Measurements from ENCODE around the gene ARHGEF28.

The ARHGEF28 gene

DNA sequence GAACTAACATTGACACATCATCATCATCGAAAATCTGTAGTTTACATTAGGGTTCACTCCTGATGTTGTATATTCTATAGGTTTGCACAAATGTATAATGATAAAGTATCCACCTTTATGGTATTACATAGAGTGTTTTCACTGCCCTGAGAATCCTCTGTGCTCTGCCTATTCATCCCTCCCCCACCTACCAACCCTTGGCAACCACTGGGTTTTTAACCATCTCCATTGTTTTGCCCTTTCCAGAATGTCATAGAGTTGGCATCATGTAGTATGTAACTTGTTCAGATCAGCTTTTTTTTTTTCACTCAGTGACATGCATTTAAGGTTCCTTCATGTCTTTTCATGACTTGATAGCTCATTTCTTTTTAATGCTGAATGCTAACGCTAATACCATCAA is 106.0 kb downstream of the ARHGEF28 start:
- no peak for DNase-seq (ENCODE audit: extremely low read depth in 1 of 2, low read depth in 1 of 2)

DNA sequence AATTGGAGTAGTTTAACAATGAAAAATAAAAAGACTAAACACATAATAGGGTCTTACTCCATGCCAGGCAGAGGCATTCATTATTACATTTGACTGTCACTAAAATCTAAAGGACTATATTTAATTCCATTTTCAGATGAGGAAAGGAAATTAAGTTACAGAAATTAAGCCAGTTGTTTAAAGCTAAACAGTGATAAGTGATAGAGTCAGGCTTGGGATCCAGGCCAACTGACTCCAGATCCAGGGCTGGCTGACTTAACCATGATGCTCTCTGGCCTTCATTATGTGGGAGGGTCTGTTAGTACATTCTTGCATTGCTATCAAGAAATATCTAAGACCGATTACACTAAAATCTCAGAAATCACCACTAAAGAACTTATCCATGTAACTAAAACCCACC is 107.2 kb downstream of the ARHGEF28 start:
- no peak for DNase-seq (ENCODE audit: extremely low read depth in 1 of 2, low read depth in 1 of 2)

DNA sequence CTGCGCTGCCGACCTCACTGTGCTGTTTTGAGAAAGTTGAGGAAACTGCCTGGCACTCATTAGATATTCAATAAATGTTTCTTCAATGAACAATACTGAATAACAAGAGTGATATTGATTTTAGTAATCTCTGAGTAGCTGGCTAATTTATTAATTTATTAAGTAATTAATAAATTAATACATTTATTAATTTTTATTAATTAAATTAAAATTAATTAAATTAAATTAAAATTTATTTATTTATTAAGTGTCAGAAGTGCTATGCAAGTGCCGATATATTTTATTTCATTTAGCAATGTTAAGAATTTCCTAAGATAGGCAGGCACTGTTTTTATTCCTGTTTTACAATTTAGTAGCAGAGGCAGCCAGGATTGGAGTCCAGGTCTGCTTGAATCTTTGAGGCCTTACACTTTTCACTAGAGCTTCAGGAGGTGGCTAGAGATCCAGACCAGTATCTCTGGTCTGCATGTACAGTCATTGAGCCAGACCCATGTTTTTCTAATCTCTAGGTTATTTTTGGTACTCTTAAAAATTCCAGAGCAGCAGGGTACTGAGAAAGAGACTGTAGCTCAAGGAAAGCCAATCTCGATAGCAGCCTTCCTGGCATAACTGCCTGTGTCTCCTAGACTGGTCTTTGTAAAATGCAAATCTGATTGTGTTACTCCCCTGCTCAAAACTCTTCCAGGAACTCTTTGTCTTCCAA is 109.2 kb downstream of the ARHGEF28 start:
- DNase-seq (ENCODE audit: extremely low read depth in 1 of 2, low read depth in 1 of 2) = no peak

DNA sequence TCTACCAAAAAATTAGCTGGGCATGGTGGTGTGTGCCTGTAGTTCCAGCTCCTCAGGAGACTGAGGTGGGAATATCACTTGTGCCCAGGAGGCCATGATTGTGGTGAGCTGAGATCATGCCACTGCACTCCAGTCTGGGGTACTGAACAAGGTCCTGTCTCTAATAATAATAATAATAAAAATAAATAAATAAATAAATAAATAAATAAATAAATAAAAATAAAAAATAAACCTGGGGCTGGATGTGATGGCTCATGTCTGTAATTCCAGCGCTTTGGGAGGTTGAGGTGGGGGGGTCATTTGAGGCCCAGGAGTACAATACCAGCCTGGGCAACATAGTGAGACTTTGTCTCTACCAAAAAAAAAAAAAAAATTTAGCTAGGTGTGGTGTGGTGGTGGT is 113.7 kb downstream of the ARHGEF28 start:
- DNase-seq (ENCODE audit: extremely low read depth in 1 of 2, low read depth in 1 of 2) = no peak

DNA sequence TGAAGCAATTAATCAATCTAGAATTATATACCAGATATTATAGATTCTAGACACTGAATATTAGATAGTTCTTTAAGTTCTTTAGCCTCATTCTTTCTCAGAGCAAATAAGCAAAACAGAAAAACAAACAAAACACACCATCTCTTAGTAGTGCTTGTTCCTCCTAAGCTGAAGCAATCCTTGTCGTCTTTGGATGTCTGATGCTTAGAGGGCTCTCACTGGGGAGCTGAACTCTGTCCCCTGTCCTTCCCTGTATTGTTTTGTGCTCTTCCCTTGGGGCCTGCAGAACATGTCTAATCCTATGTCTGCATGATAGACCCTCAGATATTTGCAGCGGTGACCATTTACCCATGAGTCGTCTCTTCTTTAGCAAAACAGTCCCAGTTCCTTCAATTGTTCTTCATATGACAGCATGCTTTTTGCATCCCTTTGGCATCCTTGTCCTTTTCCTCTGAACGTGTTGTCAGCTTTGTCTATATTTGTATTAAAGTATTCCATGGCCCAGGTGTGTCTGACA is 114.3 kb downstream of the ARHGEF28 start:
- no peak for DNase-seq (ENCODE audit: extremely low read depth in 1 of 2, low read depth in 1 of 2)

DNA sequence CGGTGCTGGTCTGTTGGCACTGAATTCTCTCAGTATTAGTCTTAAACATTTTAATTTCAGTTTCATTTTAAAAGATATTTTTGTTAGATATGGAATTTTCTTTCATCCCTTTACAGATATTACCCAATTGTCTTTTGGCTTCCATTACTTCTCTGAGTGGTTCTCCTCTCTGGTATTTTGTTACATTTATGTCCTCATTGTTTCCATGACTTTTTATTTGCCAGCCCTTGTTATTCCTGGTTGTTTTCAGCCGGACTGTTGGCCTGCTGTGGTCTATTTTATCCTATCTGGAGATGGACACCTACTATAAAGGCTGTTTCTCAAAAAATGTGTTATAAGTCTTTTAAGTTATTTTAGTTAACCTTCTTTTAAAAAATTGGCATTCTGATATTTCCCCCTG is 117.2 kb downstream of the ARHGEF28 start:
- no peak for DNase-seq (ENCODE audit: extremely low read depth in 1 of 2, low read depth in 1 of 2)

DNA sequence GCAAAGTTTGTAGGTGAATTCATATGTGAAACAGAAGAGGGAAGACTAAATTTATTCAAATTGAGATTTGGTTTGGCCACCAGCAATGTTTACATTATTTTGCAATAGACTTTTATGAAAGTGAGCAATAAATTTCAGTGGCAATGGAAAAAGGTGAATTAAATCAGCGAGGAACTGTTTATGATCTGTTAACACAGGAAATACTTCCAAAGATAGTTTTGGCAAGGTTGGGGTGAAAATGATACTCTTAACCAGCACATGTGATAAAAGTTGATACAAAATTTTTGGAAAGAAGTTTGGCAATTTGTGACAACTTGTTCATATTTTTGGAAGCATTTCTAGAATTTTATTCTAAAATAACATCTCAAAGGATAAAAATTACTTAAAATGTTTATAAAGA is 119.8 kb downstream of the ARHGEF28 start:
- no peak for DNase-seq (ENCODE audit: extremely low read depth in 1 of 2, low read depth in 1 of 2)

DNA sequence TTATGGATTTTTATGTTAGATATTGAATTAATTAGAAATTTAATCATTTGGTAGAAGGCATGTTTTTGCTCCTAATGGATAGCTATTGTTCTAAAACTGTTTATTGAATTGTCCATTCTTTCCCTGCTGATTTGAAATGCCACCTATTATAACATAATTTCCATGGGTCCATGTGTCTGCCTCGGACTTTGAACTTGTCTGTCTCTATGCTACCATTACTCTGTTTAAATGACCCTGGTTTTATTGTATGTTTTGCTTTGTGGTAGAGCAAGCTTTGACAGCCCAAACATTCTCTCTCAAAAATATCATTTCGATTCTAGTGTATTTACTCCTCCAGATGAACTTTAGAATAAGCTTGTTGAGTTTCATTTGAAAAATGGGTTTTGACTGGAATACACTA is 120.6 kb downstream of the ARHGEF28 start:
- DNase-seq (ENCODE audit: extremely low read depth in 1 of 2, low read depth in 1 of 2) = no peak

DNA sequence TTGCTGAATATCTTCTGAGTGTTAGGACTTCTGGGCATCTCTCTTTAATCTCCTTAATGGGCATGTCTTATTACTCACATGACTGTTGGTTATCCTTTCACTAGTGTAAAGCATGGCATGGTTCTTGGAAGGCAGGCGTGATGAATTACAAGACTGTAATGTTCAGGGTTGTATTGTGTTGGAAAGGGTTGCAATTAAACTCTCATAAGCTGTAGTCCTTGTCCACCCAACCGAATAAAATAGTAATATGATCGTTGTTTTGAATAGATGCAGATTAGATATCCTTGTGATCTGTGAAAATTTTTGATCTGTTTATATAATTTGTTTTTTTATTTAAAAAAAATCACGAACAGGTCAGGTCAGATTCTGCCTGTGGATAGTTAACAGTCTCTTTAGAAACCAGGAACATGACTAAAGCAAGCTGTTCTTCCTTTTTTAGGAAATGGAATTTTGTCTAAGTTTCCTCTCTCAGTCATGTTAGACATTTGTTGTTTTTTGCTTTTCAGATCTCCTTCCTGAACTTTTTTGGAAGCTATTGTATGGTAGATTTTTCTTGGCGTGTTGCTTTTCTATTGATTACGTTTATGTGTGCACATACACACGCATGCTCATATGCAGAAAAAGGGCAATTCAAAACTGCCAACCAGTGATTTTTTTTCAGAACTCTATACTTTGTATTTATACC is 121.8 kb downstream of the ARHGEF28 start:
- DNase-seq (ENCODE audit: extremely low read depth in 1 of 2, low read depth in 1 of 2) = no peak

DNA sequence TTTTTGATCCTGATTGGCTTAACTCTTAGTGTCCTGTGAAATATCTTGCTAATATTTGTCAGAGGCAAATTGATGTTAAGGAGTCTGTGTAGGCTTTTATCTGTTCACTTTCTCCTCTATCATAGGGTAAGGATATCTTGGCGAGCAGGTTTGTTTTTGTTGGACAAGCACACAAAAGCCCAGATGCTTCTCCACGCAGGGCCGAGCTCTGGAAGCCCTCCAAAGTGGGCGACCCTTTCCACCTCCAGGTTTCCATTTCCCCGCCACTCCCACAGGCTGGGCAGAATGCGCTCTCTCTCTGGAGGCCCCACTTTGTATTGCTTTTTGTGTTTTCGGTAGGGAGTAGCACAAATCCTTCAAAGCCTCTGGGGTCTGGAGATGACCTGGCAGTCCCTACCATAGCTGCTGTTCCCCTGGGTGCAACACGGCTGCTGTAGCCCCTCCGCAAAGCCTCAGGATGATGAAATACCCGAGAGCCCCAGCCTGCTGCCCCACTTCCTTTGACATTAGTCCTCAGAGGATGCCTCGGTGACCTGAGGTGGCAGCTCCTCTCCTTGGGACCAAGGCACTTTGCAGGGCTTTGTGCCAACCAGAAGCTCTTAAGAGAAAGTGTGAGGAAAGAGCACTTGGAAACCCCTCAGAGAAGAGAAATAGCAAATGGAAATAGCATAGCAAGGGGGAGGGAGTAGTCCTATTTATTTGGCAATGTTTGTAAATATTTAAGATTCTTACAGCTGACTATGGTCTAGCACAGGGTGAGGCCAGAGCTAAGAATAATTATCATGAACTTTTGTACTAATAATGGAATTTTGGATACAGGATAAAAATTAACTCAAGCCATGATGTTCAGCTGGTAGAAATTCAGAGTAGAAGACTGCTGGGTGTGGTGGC is 122.8 kb downstream of the ARHGEF28 start:
- no peak for DNase-seq (ENCODE audit: extremely low read depth in 1 of 2, low read depth in 1 of 2)

DNA sequence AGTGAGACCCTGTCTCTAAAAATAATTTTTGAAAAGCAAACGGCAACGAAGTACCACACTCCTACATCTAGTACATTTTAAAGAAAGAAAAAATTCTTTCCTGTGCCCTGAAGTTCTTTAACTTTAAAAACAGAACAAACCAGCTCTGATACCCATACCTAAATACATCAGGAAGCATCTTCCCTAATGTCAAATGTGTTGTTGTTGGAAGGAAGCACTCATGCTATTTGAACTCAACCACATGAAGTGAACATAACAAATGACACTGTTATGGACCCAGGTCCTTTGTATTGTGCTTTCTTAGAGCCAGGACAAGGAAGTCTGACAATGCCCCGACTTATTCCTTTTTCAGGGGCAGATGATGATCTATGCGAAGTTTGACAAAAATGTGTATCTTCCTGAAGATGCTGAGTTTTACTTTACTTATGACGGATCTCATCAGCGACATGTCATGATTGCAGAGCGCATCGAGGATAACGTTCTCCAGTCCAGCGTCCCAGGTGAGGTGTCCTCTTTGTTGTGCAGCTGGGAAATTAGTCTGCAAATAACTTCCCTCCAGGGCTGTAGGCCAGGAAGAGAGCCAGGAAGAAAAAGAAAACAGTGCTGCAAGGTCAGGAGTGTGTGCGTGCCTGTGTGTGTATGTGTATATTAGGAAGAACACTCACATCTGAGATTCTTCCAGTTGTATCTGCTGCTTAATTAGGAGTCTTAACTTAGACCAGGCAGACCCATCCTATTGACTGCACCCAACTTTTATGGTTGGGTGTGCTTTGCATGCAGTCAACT is 123.7 kb downstream of the ARHGEF28 start:
- DNase-seq (ENCODE audit: extremely low read depth in 1 of 2, low read depth in 1 of 2) = no peak

DNA sequence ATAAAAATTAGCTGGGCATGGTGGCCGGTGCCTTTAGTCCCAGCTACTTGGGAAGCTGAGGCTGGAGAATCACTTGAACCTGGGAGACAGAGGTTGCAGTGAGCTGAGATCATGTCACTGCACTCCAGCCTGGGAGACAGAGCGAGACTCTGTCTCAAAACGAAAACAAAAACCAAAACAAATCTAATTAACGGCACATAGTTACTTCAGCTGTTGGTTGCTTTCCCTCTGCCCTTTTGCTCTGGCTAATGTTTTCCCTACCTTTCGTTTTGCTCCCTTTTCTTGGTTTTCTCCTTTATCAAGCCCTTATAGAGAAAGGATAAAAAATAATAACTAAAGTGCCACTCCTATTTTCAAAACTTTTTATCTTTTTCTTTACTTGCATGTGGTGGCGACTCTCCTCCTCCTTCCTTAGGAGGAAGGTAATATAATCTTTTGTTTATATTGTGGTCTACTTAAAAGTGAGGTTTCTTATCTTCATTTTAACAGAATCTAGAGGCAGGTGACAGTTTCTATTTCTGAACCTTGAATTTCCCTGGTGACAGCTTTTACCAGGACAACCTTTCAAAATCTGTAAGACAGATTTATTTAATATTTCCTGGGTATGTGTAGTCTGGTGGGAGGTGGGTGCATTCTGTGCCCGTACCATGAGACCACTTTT is 125.4 kb downstream of the ARHGEF28 start:
- no peak for DNase-seq (ENCODE audit: extremely low read depth in 1 of 2, low read depth in 1 of 2)

DNA sequence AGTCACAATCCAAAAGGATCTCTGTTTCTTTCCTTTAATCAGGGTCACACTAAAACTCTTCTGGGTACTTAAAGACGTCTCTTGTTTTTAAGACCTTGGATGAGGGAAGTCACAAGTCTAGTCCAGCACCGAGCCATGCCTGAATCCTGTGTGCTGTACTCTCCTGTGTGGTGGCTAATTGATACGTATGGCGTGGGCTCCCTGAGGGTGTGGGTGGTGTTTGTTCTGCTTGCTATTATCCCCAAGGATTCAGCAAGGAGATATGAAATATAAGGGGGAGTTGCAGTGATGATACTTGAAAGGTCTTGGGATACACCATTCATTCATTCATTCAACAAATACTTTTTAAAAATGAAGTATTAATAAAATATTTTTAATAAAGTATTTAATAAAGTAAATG is 128.3 kb downstream of the ARHGEF28 start:
- no peak for DNase-seq (ENCODE audit: extremely low read depth in 1 of 2, low read depth in 1 of 2)

DNA sequence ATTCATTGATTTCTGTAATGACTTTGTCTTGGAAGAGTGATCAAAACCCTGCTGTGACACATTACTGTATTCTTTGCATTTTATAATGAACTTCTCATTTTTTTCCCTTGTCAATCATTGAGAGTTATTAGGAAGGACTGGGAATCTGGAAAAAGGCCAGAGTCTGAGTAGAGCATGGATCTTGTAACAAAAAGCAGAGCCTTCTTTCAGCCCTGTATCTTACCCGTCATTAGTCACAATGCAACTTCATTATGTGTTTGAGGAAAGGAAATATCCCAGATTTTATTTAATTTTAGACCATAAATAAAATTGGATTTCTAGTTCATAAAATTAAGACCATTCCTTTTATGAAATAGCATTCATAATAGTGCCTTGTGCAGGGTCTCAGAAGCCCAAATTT is 131.4 kb downstream of the ARHGEF28 start:
- no peak for DNase-seq (ENCODE audit: extremely low read depth in 1 of 2, low read depth in 1 of 2)

DNA sequence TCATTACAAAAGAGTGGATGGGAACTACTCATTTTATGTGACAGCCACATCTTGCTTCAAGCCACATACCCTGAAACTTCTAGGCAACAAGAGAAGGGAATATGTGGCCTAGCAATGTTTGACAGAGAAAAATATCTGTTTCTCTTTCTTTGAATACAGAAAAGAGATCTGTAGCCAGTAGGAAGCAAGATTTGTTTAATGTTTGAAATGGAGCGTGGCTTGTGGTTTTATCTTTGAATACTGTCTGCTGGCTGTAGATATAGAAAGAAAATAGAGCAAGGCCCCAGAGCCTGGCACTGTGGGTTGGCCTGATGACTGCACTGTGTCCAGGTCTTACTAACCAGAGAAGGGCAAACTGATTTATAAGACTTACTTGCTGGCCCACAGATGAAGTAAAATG is 133.8 kb downstream of the ARHGEF28 start:
- DNase-seq (ENCODE audit: extremely low read depth in 1 of 2, low read depth in 1 of 2) = no peak

DNA sequence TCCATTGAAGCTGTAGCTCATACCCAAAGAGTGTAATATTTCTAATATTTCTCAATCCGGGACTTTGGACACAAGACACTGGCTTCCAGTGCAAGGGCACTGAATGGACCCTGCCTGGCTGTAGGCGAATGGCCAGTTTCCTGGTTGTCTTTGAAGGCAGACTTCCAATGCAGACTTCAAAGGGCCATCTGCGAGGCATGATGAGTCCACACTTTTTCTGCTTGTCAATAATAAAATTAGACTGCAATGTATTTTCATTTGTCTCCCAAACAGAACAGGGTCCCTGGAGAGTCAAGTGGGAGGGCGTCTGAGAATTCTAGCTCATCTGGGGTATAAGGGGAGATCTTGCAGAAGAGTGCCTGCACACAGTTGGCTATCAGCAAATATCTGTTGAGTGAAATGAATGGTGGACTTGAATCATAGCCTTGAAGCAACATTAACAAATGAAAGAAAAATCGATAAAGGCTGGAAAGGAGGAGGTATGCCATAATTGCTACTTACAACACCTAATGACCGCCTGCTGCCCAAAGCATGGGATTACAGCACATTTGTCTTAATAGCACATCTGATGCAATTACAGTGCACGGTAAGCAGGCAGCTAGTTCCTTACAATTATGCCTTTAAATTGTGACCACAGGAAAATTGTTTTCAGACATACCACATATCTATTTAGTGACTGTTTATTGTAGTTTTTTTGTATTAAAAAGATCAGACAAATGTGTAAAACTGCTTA is 137.5 kb downstream of the ARHGEF28 start:
- no peak for DNase-seq (ENCODE audit: extremely low read depth in 1 of 2, low read depth in 1 of 2)

DNA sequence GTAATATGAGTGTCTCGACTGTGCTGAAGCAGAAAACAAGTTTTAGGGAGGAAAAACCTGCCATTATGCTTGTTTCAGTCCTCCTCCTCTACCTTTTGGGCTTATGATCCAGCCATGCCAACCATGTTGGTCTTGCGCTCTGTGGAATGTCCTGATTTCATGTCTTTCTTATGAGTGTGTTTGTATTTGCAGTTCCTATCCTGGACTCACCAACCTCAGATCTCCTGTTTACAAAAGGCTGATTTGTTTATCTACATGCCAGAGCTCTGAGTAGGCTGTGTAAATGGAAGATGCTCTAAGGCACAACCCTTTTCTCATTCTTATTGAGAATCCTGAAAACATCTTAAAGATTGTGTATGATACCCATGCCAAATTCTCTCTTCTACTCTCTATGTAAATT is 138.6 kb downstream of the ARHGEF28 start:
- no peak for DNase-seq (ENCODE audit: extremely low read depth in 1 of 2, low read depth in 1 of 2)

DNA sequence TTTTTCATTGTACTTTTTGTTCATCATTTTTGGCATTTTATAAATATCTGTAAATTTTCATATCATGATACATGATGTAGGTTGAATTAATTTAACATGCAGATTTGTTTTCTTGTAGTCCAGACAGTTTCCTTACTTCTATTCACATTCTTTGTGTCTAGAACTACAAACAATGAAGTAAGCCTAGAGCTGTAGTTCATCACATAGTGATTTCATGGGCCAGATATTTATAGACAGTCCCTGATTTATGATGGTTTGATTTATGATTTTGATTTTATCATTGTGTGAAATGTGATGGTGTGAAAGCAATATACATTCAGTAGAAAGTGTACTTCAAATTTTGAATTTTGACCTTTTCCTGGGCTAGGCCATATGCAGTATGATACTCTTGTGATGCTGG is 139.0 kb downstream of the ARHGEF28 start:
- no peak for DNase-seq (ENCODE audit: extremely low read depth in 1 of 2, low read depth in 1 of 2)

DNA sequence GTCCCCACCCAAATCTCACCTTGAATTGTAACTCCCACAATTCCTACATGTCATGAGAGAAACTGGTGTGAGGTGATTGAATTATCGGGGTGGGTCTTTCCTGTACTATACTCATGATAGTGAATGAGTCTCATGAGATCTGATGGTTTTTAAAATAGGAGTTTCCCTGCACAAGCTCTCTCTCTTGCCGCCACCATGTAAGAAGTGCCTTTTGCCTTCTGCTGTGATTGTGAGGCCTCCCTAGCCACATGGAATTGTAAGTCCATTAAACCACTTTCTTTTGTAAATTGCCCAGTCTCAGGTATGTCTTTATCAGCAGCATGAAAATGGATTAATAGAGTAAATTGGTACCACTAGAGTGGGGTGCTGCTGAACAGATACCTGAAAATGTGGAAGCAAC is 140.9 kb downstream of the ARHGEF28 start:
- no peak for DNase-seq (ENCODE audit: extremely low read depth in 1 of 2, low read depth in 1 of 2)

All from activated CD8-positive, alpha-beta memory T cell treated with anti-CD3 and anti-CD28 coated beads for 1 hour (primary cell).